HG03558 (cell line): ENCODE measurements around the gene IFNL4.
"Not testable (repeated sequence)": the region's sequence is repeated elsewhere in the genome, so short reads cannot be mapped to it uniquely, and the experiment has no call there.

Experiments used
- ATAC-seq: cut with Tn5 transposase; IDR thresholded peaks from one replicate; pipeline ENCODE4 v1.9.1; 2021; ENCODE audit warnings: moderate number of reproducible peaks; ENCODE audit not compliant: unreplicated experiment; ENCODE audit errors: extremely low read depth

IFNL4 gene

GRCh38 chr19:39261704-39262103 is 13.0 kb upstream of the IFNL4 start:
- ATAC-seq, result no peak

DNA sequence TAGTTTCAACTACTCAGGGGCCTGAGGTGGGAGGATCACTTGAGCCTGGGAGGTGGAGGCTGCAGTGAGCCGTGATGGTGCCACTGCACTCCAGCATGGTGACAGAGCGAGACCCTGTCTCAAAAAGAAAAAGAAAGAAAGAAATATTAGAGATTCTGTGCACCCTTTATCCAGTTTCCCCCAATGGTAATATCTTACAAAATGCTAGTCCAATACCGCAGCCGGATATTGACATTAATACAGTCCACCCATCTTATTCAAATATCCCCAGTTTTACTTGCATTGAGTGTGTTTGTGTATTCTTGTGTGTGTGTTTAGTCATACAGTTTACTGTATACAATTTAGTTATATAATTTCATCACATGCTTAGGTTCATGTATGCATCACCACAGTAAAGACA is 8.6 kb upstream of the IFNL4 start:
- ATAC-seq, result no peak

GRCh38 chr19:39254531-39255345 is 6.1 kb upstream of the IFNL4 start:
- ATAC-seq, result no peak

DNA sequence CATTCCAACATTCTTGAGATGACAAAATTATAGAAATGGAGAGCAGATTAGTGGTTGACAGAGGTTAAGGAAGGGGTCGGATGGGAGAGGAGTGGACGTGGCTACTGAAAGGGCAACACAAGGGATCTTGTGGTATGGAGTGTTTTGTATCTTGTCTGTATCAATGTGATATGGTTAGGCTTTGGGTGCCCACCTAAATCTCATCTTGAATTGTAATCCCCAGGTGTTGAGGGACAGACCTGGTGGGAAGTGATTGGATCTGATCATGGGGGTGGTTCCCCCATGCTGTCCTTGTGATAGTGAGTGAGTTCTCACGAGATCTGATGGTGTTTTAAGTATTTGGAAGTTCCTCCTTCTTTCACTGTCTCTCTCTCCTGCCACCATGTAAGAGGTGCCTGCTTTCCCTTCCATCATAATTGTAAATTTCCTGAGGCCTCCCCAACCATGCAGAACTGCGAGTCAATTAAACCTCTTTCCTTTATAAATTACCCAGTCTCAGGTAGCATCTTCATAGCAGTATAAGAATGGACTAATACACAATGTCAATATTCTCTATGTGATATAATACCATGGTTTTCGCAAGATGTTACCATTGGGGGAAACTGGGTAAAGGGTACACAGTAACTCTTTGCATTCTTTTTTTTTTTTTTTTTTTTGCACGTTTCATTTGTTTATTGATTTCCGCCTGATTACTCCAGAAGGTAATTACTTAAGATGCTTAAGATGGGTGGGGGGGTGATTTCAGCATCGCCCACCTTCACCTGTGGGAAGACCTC is 4.9 kb upstream of the IFNL4 start:
- ATAC-seq, result no peak

DNA sequence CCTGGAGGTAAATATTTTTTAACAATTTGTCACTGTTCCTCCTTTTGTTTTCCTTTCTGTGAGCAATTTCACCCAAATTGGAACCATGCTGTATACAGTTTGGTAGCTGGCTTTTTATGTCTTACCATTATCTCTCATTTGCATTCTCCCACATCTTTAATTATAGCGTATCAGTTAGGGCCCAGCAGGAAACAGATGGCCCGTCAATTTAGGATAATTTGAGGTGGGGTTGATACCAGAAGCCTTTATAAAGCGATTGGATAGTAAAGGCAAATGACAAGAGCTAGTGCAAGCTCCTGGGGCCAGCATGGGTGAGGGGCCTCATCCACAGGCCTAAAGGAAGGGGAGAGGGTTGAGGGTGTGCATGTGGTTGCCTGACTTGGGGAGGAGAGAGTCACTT is 3.8 kb upstream of the IFNL4 start:
- ATAC-seq, result no peak

GRCh38 chr19:39251846-39252245 is 3.2 kb upstream of the IFNL4 start:
- no peak for ATAC-seq

GRCh38 chr19:39251081-39251480 is 2.4 kb upstream of the IFNL4 start:
- no peak for ATAC-seq

- no peak for ATAC-seq
Measured at GRCh38 chr19:39247701-39248664, 673 bp downstream of the IFNL4 start.

- ATAC-seq, result no peak
Measured at GRCh38 chr19:39246951-39247669, 1.5 kb downstream of the IFNL4 start.

- not testable (repeated sequence) for ATAC-seq
Measured at GRCh38 chr19:39245166-39245565, 3.5 kb downstream of the IFNL4 start.

- ATAC-seq, result not testable (repeated sequence)
Measured at GRCh38 chr19:39244410-39245100, 4.1 kb downstream of the IFNL4 start, which contains the start of gene IFNL3. TSS of gene IFNL3 (minus strand) at chr19:39245006. CDS start at chr19:39244967, 39 bp downstream.

- not testable (repeated sequence) for ATAC-seq
Measured at GRCh38 chr19:39243741-39244140, 4.9 kb downstream of the IFNL4 start.

- ATAC-seq, result no peak
Measured at GRCh38 chr19:39240421-39240820, 8.2 kb downstream of the IFNL4 start.

GRCh38 chr19:39238944-39239343 is 9.7 kb downstream of the IFNL4 start:
- no peak for ATAC-seq

DNA sequence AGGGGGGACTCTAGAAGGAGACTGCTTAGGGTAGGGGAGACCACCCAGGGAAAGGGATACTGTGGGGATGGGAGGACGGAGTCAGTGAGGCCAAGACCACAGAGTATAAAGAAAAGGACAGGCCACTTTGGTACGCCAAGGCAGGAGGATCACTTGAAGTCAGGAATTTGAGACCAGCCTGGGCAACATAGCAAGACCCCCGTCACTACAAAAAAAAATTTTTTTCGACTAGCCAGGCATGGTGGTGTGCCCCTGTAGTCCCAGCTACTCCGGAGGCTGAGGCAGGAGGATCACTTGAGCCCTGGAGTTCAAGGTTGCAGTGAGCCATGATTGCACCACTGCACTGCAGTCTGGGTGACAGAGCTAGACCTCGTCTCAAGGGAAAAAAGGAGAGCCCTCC is 10.4 kb downstream of the IFNL4 start:
- no peak for ATAC-seq

DNA sequence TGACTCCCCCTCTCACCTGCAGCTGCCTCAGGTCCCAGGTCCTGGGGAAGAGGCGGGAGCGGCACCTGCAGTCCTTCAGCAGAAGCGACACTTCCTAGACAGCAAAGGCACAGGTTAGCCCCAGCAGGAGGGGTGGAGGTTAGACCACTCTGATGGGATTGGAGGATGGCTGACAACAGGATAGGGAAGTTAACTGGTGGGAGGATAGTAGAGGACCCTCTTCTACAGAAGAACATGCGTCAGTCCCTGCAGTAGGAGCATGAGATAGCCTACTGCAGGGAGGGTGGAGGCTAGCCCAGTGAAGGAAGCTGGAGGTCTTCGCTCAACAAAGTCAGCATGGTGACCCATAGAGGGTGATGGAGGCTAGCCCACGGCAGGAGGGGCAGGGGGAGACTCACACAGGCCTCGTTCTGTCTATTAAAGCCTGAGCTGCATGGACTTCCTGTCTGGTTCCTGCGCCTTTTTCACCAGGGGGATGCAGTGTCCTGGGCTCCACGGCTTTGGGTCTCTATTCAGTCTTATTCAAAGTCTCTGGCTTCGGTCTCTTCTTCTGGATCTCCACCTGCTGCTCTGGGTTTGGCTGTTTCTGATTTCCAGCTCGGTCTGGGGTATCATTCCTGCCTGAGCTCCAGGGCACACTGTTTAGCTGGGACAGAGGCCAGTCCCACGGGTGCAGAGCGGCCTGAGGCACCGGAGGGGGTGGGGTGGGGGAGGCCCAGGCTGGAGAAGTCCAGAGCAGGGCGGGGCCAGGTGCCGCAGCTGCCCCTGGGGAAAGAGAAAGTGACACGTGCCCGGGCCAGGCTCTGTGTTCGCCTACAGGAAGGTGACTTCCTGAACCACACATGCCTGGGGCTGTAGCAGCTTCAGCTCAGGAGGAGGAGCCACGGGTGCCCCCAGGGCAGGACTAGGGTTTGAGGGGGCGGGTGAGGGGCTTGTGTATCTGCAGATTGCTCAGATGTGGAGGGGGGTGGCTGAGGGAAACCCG is 11.2 kb downstream of the IFNL4 start:
- no peak for ATAC-seq

DNA sequence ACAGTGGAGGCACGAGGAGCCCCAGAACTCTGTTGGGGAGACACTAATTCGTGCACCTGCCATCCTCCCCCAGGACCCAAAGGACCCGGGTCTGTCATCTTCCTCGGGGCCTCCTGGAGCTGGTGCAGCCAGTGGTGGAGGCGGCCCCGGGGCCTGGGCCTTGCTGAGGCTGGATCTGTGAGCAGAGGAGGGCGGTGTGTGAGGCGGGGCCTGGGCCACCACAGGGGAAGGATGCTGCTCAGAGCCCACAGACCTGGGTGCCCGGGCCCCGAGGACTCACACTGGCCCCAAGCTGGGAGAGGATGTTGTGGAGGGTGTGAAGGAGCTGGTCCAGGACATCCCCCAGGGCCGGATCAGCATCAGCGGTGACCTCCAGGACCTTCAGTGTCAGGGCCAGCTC is 12.1 kb downstream of the IFNL4 start:
- no peak for ATAC-seq

GRCh38 chr19:39232708-39233107 is 15.9 kb downstream of the IFNL4 start:
- no peak for ATAC-seq
